ENCODE data around the gene NPFFR2.
"Not testable (repeated sequence)": the region's sequence is repeated elsewhere in the genome, so short reads cannot be mapped to it uniquely, and the experiment has no call there.

DNA sequence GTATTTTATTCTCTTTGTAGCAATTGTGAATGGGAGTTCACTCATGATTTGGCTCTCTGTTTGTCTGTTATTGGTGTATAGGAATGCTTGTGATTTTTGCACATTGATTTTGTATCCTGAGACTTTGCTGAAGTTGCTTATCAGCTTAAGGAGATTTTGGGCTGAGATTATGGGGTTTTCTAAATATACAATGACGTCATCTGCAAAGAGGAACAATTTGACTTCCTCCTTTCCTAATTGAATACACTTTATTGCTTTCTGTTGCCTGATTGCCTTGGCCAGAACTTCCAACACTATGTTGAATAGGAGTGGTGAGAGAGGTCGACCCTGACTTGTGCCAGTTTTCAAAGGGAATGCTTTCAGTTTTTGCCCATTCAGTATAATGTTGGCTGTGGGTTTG is 108.2 kb downstream of the NPFFR2 start:
- TF ChIP-seq, protein P1, sequence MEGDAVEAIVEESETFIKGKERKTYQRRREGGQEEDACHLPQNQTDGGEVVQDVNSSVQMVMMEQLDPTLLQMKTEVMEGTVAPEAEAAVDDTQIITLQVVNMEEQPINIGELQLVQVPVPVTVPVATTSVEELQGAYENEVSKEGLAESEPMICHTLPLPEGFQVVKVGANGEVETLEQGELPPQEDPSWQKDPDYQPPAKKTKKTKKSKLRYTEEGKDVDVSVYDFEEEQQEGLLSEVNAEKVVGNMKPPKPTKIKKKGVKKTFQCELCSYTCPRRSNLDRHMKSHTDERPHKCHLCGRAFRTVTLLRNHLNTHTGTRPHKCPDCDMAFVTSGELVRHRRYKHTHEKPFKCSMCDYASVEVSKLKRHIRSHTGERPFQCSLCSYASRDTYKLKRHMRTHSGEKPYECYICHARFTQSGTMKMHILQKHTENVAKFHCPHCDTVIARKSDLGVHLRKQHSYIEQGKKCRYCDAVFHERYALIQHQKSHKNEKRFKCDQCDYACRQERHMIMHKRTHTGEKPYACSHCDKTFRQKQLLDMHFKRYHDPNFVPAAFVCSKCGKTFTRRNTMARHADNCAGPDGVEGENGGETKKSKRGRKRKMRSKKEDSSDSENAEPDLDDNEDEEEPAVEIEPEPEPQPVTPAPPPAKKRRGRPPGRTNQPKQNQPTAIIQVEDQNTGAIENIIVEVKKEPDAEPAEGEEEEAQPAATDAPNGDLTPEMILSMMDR (IDR thresholded peaks at IDR 0.05; ENCODE audit: low read length), result not testable (repeated sequence)
- not testable (repeated sequence) for TF ChIP-seq EZH2phosphoT487 (IDR thresholded peaks at IDR 0.05; ENCODE audit: low read length)

Measured in MM.1S (cell line).